ENCODE data around the gene HDAC7. TPM values are rescaled to one million over a fixed set of nuclear protein-coding genes. Genes with fewer than 3 reads are reported as not detected.

HDAC7 gene
- total RNA-seq, 4 donors from 2014 or later = 9.8 to 80.9 (median 36.8) TPM

- H3K36me3 ChIP-seq = no peaks in the 10 kb centered on the region
- H3K27me3 ChIP-seq = no peaks in the 10 kb centered on the region
- H3K9me3 ChIP-seq = no peaks in the 10 kb centered on the region
- DNase-seq = no peak
- H3K4me3 ChIP-seq = no peak overlapping the region
- H3K27ac ChIP-seq = no peak overlapping the region
- peaks cover 0 to 31% (median 5%) of the 10 kb centered on the region in 4 donors for H3K4me1 ChIP-seq
- no peak for TF ChIP-seq CTCF (IDR thresholded peaks at IDR 0.05)
- no peak for TF ChIP-seq POLR2A (IDR thresholded peaks at IDR 0.05)
Observed at GRCh38 chr12:47733142-47733541, 86.6 kb downstream of the HDAC7 start.

Other genes starting within 250 kb of the HDAC7 start
- gene RPAP3, start 113.9 kb downstream of the HDAC7 start, total RNA-seq = 10 to 100 TPM in 3 of 4 donors, 1 to 10 TPM in 1; 5.4 to 33.8 (median 13.3) TPM
- gene ENDOU, start 94.4 kb downstream of the HDAC7 start, total RNA-seq = not detected
- 10 to 100 TPM in 3 of 4 donors, 1 to 10 TPM in 1; 4.9 to 33.0 (median 16.9) TPM for gene RAPGEF3, start 61.0 kb downstream of the HDAC7 start, total RNA-seq
- 10 to 100 TPM; 14.9 to 21.5 (median 15.9) TPM for gene SLC48A1, start 46.7 kb downstream of the HDAC7 start, total RNA-seq
- 100 to 1,000 TPM in 3 of 4 donors, 10 to 100 TPM in 1; 75.1 to 193 (median 156) TPM for gene VDR, start 85.1 kb upstream of the HDAC7 start, total RNA-seq
- gene TMEM106C, start 143.7 kb upstream of the HDAC7 start, total RNA-seq = 100 to 1,000 TPM in 3 of 4 donors, 10 to 100 TPM in 1; 80.9 to 326 (median 241) TPM
- 1 to 10 TPM in 1 of 4 donors, under 1 TPM in 2, not detected in 1; 0.18 to 6.6 (median 0.27) TPM for gene COL2A1, start 184.6 kb upstream of the HDAC7 start, total RNA-seq